Upper lobe of left lung (tissue), 6 donors: Measurements from ENCODE around the gene STAT3. TPM values are rescaled to one million over a fixed set of nuclear protein-coding genes. Genes with fewer than 3 reads are reported as not detected.

Experiments used
- ATAC-seq, 2 donors: fragments of 200-7000 bp; cut with Tn5 transposase; one replicate each; pipeline ENCODE4 v1.9.1; 2022; ENCODE audit warnings: mild to moderate bottlenecking in 2 of 2, moderate library complexity in 2 of 2; ENCODE audit not compliant: low FRiP score in 2 of 2
- DNase-seq, 2 donors: peaks; one replicate each; pipeline ENCODE4 v3.0.0-alpha.2; 2019 to 2020
- H3K27ac ChIP-seq, 4 donors: fragments of 200-600 bp; sonication (generic); one replicate each; pipeline ENCODE4 v1.5.1; 2016 to 2019
- H3K27me3 ChIP-seq, 4 donors: fragments of 200-600 bp; sonication (generic); one replicate each; pipeline ENCODE4 v1.5.1; 2017 to 2019
- H3K36me3 ChIP-seq, 4 donors: fragments of 200-600 bp; sonication (generic); one replicate each; pipeline ENCODE4 v1.5.1; 2016 to 2019
- H3K4me1 ChIP-seq, 4 donors: fragments of 200-600 bp; sonication (generic); one replicate each; pipeline ENCODE4 v1.5.1; 2018 to 2019
- H3K4me3 ChIP-seq, 4 donors: fragments of 200-600 bp; sonication (generic); one replicate each; pipeline ENCODE4 v1.5.1; 2017 to 2019; ENCODE audit warnings: mild to moderate bottlenecking in 2 of 4, moderate library complexity in 1 of 4
- H3K9me3 ChIP-seq, 4 donors: fragments of 200-600 bp; sonication (generic); one replicate each; pipeline ENCODE4 v1.5.1; 2018 to 2019
- CTCF ChIP-seq, 6 experiments: fragments of 450-650 bp in 4 of 6; fragments of 200-600 bp in 2 of 6; sonication (generic) in 2 of 6; IDR thresholded peaks; one replicate each; pipeline ENCODE4 v1.5.1; 2016 to 2019; ENCODE audit warnings: antibody characterized with exemption in 6 of 6
- EP300 ChIP-seq, 4 donors: sonication (generic); formaldehyde crosslinking; IDR thresholded peaks; one replicate each; pipeline ENCODE4 v1.5.1; 2017; ENCODE audit warnings: antibody characterized with exemption in 4 of 4, control low read depth in 2 of 4
- POLR2A ChIP-seq, 4 donors: fragments of 450-650 bp; IDR thresholded peaks; one replicate each; pipeline ENCODE4 v1.5.1; 2016 to 2017; ENCODE audit warnings: antibody characterized with exemption in 4 of 4, mild to moderate bottlenecking in 2 of 4
- POLR2AphosphoS5 ChIP-seq, 2 donors: sonication (generic); formaldehyde crosslinking; IDR thresholded peaks; one replicate each; pipeline ENCODE4 v1.5.1; 2017; ENCODE audit warnings: antibody characterized with exemption in 2 of 2
- WGBS, 2 donors: methylation state at CpG; one replicate each; pipeline ENCODE4 v1.1.5; 2017 to 2018; 5-methylcytosine and 5-hydroxymethylcytosine counted together
- total RNA-seq, 6 donors: library from RNA; depleted of rRNA in 4 of 6; stranded (reverse); fragments of >200 nt in 4 of 6; gene quantifications; one replicate each; pipeline versions ENCODE4 v1.1.0 to v1.2.1, GENCODE V29; 2016 to 2021
- donor health status: DM: no; HTN: no; CAD: no; lungs with moderate emphysema.
- donor health status: DM: no; HTN: yes; CAD: no; lungs with severe emphysema.

Gene STAT3
- total RNA-seq, 6 donors from 2014 or later: 228 to 335 (median 264) TPM

- Histone ChIP-seq H3K4me1 (peaks cover 70 to 91% (median 81%) of the 10 kb centered on the region in 4 donors), H3K36me3 (peaks cover 0 to 4% (median 0%) of the 10 kb centered on the region in 4 donors), H3K4me3 (no peak overlapping the region), H3K27ac (peak overlapping the region; percentile 72 to 95 (median 84)), H3K9me3 (no peaks in the 10 kb centered on the region), H3K27me3 (no peaks in the 10 kb centered on the region)
- ATAC-seq: no peak
- WGBS, 2 donors: 55 to 59% methylated on average over 2 to 3 of the region's 3 CpGs
- DNase-seq: no peak
- no peak for TF ChIP-seq POLR2A (IDR thresholded peaks at IDR 0.05)
These were observed 25.3 kb upstream of the STAT3 start for GRCh38 chr17:42413464-42414040.

- H3K27me3 ChIP-seq: no peaks in the 10 kb centered on the region
- no peaks in the 10 kb centered on the region for H3K9me3 ChIP-seq
- ATAC-seq: no peak
- peaks cover 78 to 95% (median 86%) of the 10 kb centered on the region in 4 donors for H3K4me1 ChIP-seq
- peak in 1 of 2 donors; percentile 58 for DNase-seq
- TF ChIP-seq EP300 (IDR thresholded peaks at IDR 0.05) (no peak), POLR2A (IDR thresholded peaks at IDR 0.05) (no peak), CTCF (IDR thresholded peaks at IDR 0.05) (no peak), POLR2AphosphoS5 (IDR thresholded peaks at IDR 0.05) (no peak)
- peak overlapping the region; percentile 68 to 95 (median 89) for H3K27ac ChIP-seq
- H3K36me3 ChIP-seq: peaks cover 0 to 4% (median 0%) of the 10 kb centered on the region in 4 donors
- WGBS, 2 donors: 72 to 86% methylated on average over 7 to 11 of the region's 11 CpGs
- peak overlapping the region in 1 of 4 donors; percentile 18 for H3K4me3 ChIP-seq
These were observed 23.9 kb upstream of the STAT3 start for GRCh38 chr17:42411905-42412679.

GRCh38 chr17:42411361-42411760, 23.1 kb upstream of the STAT3 start:
- peaks cover 0 to 4% (median 0%) of the 10 kb centered on the region in 4 donors for H3K36me3 ChIP-seq
- peaks cover 80 to 95% (median 87%) of the 10 kb centered on the region in 4 donors for H3K4me1 ChIP-seq
- TF ChIP-seq POLR2A (IDR thresholded peaks at IDR 0.05) (no peak), CTCF (IDR thresholded peaks at IDR 0.05) (no peak), POLR2AphosphoS5 (IDR thresholded peaks at IDR 0.05) (no peak), EP300 (IDR thresholded peaks at IDR 0.05) (no peak)
- H3K4me3 ChIP-seq: peak overlapping the region in 1 of 4 donors; percentile 18
- H3K9me3 ChIP-seq: no peaks in the 10 kb centered on the region
- DNase-seq (no peak), ATAC-seq (no peak)
- H3K27me3 ChIP-seq: no peaks in the 10 kb centered on the region
- WGBS, 2 donors: 40 to 64% methylated on average over 4 of the region's 4 CpGs
- H3K27ac ChIP-seq: peak overlapping the region; percentile 68 to 92 (median 88)

- peaks cover 0 to 6% (median under 1%) of the 10 kb centered on the region in 4 donors for H3K36me3 ChIP-seq
- WGBS, 2 donors: 56 to 65% methylated on average over 5 of the region's 5 CpGs
- H3K9me3 ChIP-seq: no peaks in the 10 kb centered on the region
- no peaks in the 10 kb centered on the region for H3K27me3 ChIP-seq
- DNase-seq (no peak), ATAC-seq (no peak)
- no peak overlapping the region for H3K4me3 ChIP-seq
- H3K4me1 ChIP-seq: peaks cover 80 to 95% (median 86%) of the 10 kb centered on the region in 4 donors
- H3K27ac ChIP-seq: peak overlapping the region; percentile 84 to 92 (median 88)
- TF ChIP-seq CTCF (IDR thresholded peaks at IDR 0.05) (no peak), POLR2AphosphoS5 (IDR thresholded peaks at IDR 0.05) (no peak), EP300 (IDR thresholded peaks at IDR 0.05) (no peak), POLR2A (IDR thresholded peaks at IDR 0.05) (no peak)
These were observed 22.1 kb upstream of the STAT3 start for GRCh38 chr17:42410319-42410685.

GRCh38 chr17:42409523-42410318, 21.5 kb upstream of the STAT3 start:
- H3K36me3 ChIP-seq: peaks cover 0 to 12% (median 5%) of the 10 kb centered on the region in 4 donors
- H3K27me3 ChIP-seq: no peaks in the 10 kb centered on the region
- TF ChIP-seq CTCF (IDR thresholded peaks at IDR 0.05) (no peak), EP300 (IDR thresholded peaks at IDR 0.05) (peak in 1 of 4 donors; percentile 89), POLR2AphosphoS5 (IDR thresholded peaks at IDR 0.05) (peak; percentile 66 to 84), POLR2A (IDR thresholded peaks at IDR 0.05) (no peak)
- H3K4me1 ChIP-seq: peaks cover 75 to 95% (median 85%) of the 10 kb centered on the region in 4 donors
- no peak overlapping the region for H3K4me3 ChIP-seq
- ATAC-seq (peak; percentile 65 to 76), DNase-seq (peak in 1 of 2 donors; percentile 88)
- H3K9me3 ChIP-seq: no peaks in the 10 kb centered on the region
- H3K27ac ChIP-seq: peak overlapping the region; percentile 84 to 92 (median 88)
- WGBS, 2 donors: 9 to 20% methylated on average over 5 of the region's 5 CpGs
